H9 (cell line): ENCODE data around the gene DOC2B. TPM values are rescaled to one million over a fixed set of nuclear protein-coding genes. Genes with fewer than 3 reads are reported as not detected.

Experiments
- DNase-seq: peaks from one replicate; pipeline ENCODE4 v3.0.0-alpha.2; 2017
- H2AFZ ChIP-seq: one replicate; pipeline ENCODE4 v1.6.1; 2013; ENCODE audit warnings: mild to moderate bottlenecking, low read length, control low read depth, moderate library complexity
- H2AK5ac ChIP-seq: 2 replicates; pipeline ENCODE4 v1.6.1; 2013; ENCODE audit warnings: low read length, control low read depth, mixed read lengths; ENCODE audit not compliant: insufficient read length
- H2BK120ac ChIP-seq: one replicate; pipeline ENCODE4 v1.6.1; 2013; ENCODE audit warnings: low read depth, mild to moderate bottlenecking, low read length, control low read depth, inconsistent platforms; ENCODE audit not compliant: poor library complexity, severe bottlenecking
- H2BK12ac ChIP-seq: 2 replicates; pipeline ENCODE4 v1.6.1; 2013; ENCODE audit warnings: low read length, control low read depth, mixed read lengths, low read depth; ENCODE audit not compliant: insufficient read length
- H2BK15ac ChIP-seq: 2 replicates; pipeline ENCODE4 v1.6.1; 2013; ENCODE audit warnings: low read depth, low read length, control low read depth
- H2BK20ac ChIP-seq: one replicate; pipeline ENCODE4 v1.6.1; 2013; ENCODE audit warnings: low read depth, mild to moderate bottlenecking, low read length, control low read depth, inconsistent platforms; ENCODE audit not compliant: poor library complexity, severe bottlenecking
- H2BK5ac ChIP-seq: 2 replicates; pipeline ENCODE4 v1.6.1; 2013; ENCODE audit warnings: low read length, control low read depth, mixed read lengths; ENCODE audit not compliant: insufficient read length
- H3K14ac ChIP-seq: 2 replicates; pipeline ENCODE4 v1.6.1; 2013; ENCODE audit warnings: low read length, control low read depth; ENCODE audit not compliant: insufficient read depth
- H3K18ac ChIP-seq: 2 replicates; pipeline ENCODE4 v1.6.1; 2013; ENCODE audit warnings: low read depth, mild to moderate bottlenecking, mixed read lengths, low read length, control low read depth; ENCODE audit not compliant: insufficient read length
- H3K23ac ChIP-seq: 2 replicates; pipeline ENCODE4 v1.6.1; 2013; ENCODE audit warnings: low read length, control low read depth, mixed read lengths, low read depth; ENCODE audit not compliant: insufficient read length
- H3K23me2 ChIP-seq: 2 replicates; pipeline ENCODE4 v1.6.1; 2013; ENCODE audit warnings: low read depth, mild to moderate bottlenecking, mixed read lengths, low read length, control low read depth; ENCODE audit not compliant: insufficient read length, poor library complexity, severe bottlenecking
- H3K27ac ChIP-seq: 2 replicates; pipeline ENCODE4 v1.5.1; 2013; ENCODE audit warnings: low read length, control low read depth, mixed read lengths, low read depth; ENCODE audit not compliant: insufficient read length
- H3K27me3 ChIP-seq: 2 replicates; pipeline ENCODE4 v1.6.1; 2013; ENCODE audit warnings: low read length, control low read depth, inconsistent platforms; ENCODE audit not compliant: insufficient read depth
- H3K4ac ChIP-seq: 2 replicates; pipeline ENCODE4 v1.6.1; 2013; ENCODE audit warnings: low read depth, mild to moderate bottlenecking, control low read depth, inconsistent platforms, low read length, moderate library complexity
- H3K4me1 ChIP-seq: 2 replicates; pipeline ENCODE4 v1.6.1; 2013; ENCODE audit warnings: low read length, control low read depth, inconsistent platforms; ENCODE audit not compliant: insufficient read depth
- H3K4me2 ChIP-seq: 2 replicates; pipeline ENCODE4 v1.6.1; 2013; ENCODE audit warnings: low read length, control low read depth, mixed read lengths; ENCODE audit not compliant: insufficient read length, insufficient read depth
- H3K56ac ChIP-seq: 2 replicates; pipeline ENCODE4 v1.6.1; 2013; ENCODE audit warnings: low read depth, mild to moderate bottlenecking, mixed read lengths, low read length, control low read depth; ENCODE audit not compliant: insufficient read length
- H3K79me1 ChIP-seq: 2 replicates; pipeline ENCODE4 v1.6.1; 2013; ENCODE audit warnings: low read depth, mild to moderate bottlenecking, moderate library complexity, low read length, control low read depth, inconsistent platforms; ENCODE audit not compliant: insufficient read depth, poor library complexity, severe bottlenecking
- H3K79me2 ChIP-seq: 2 replicates; pipeline ENCODE4 v1.6.1; 2013; ENCODE audit warnings: low read length, control low read depth, inconsistent platforms; ENCODE audit not compliant: insufficient read depth
- H3K9ac ChIP-seq: 2 replicates; pipeline ENCODE4 v1.6.1; 2013; ENCODE audit warnings: low read length, control low read depth, mixed read lengths; ENCODE audit not compliant: insufficient read length; ENCODE audit errors: extremely low read depth
- H3K9me3 ChIP-seq: one replicate; pipeline ENCODE4 v1.6.1; 2013; ENCODE audit warnings: low read depth, low read length, inconsistent platforms; ENCODE audit not compliant: control insufficient read depth
- H3T11ph ChIP-seq: one replicate; pipeline ENCODE4 v1.6.1; 2013; ENCODE audit warnings: mild to moderate bottlenecking, low read length, control low read depth, inconsistent platforms
- H4K20me1 ChIP-seq: one replicate; pipeline ENCODE4 v1.6.1; 2013; ENCODE audit not compliant: control insufficient read depth, insufficient read length, insufficient read depth
- H4K5ac ChIP-seq: 2 replicates; pipeline ENCODE4 v1.6.1; 2013; ENCODE audit warnings: low read depth, mild to moderate bottlenecking, mixed read lengths, low read length, control low read depth; ENCODE audit not compliant: insufficient read length
- H4K8ac ChIP-seq: replicated peaks from 2 replicates; pipeline ENCODE4 v1.6.1; 2013; ENCODE audit warnings: low read length, control low read depth, mixed read lengths, low read depth; ENCODE audit not compliant: insufficient read length
- H4K91ac ChIP-seq: 2 replicates; pipeline ENCODE4 v1.6.1; 2013; ENCODE audit warnings: low read depth, mild to moderate bottlenecking, moderate library complexity, mixed read lengths, low read length, control low read depth; ENCODE audit not compliant: insufficient read length
- H3K27ac Mint-ChIP-seq, 3 experiments: 2 replicates in 2 of 3; 3 replicates in 1 of 3; pipeline ENCODE4 v1.8.0; 2020 to 2021; ENCODE audit warnings: mixed read lengths in 3 of 3, mild to moderate bottlenecking in 1 of 3, moderate library complexity in 1 of 3
- H3K27me3 Mint-ChIP-seq: 2 replicates; pipeline ENCODE4 v1.8.0; 2021; ENCODE audit warnings: low read depth, mild to moderate bottlenecking, moderate library complexity, mixed read lengths
- H3K36me3 Mint-ChIP-seq, 3 experiments: 2 replicates in 2 of 3; 3 replicates in 1 of 3; pipeline ENCODE4 v1.8.0; 2020 to 2021; ENCODE audit warnings: low read depth in 3 of 3, mixed read lengths in 3 of 3; ENCODE audit not compliant: insufficient read depth in 1 of 3
- H3K4me1 Mint-ChIP-seq, 2 experiments: 2 replicates each; pipeline ENCODE4 v1.8.0; 2020; ENCODE audit warnings: mixed read lengths in 2 of 2
- H3K4me3 Mint-ChIP-seq, 2 experiments: 2 replicates in 1 of 2; 3 replicates in 1 of 2; pipeline ENCODE4 v1.8.0; 2020 to 2021; ENCODE audit warnings: mild to moderate bottlenecking in 2 of 2, mixed read lengths in 2 of 2, moderate library complexity in 1 of 2
- H3K9me3 Mint-ChIP-seq, 2 experiments: 2 replicates in 1 of 2; 3 replicates in 1 of 2; pipeline ENCODE4 v1.8.0; 2020; ENCODE audit warnings: mild to moderate bottlenecking in 2 of 2, mixed read lengths in 2 of 2, moderate library complexity in 1 of 2
- WGBS: extraction: QIAGEN DNeasy Blood & Tissue Kit; methylation state at CpG from one replicate; pipeline ENCODE4 v1.1.7; 2013; ENCODE audit warnings: missing lambda C conversion rate, low lambda C conversion rate, mixed read lengths; ENCODE audit not compliant: insufficient read length; ENCODE audit errors: extremely low coverage; 5-methylcytosine and 5-hydroxymethylcytosine counted together
- total RNA-seq: library from RNA; stranded (reverse); gene quantifications from 2 replicates; pipeline ENCODE4 v1.2.1, GENCODE V29; 2021
- TF ChIP-seq, protein P1 (sequence below): fragments of 200-600 bp; sonication (generic); conservative IDR thresholded peaks from 3 replicates; pipeline ENCODE4 v1.8.0; 2021; ENCODE audit warnings: antibody characterized with exemption, mild to moderate bottlenecking

DOC2B gene
- total RNA-seq, 1 experiment from 2014 or later, result 2.1 TPM

DNA sequence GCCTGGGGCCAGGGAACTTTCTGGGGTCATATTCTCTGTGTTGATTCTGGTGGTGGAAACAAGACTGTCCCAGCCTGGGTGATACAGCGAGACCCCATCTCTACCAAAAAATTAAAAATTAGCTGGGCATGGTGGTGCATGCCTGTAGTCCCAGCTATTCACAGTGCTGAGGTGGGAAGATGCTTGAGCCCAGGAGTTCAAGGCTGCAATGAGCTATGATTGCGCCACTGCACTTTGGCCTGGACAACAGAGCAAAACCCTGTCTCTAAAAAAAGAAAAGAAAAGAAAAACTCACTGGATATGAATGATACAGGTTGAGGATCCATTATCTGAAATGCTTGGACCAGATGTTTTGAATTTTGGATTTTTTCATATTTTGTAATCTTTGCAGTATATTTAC lies 30.4 kb downstream of the DOC2B start:
- no CpG with 5 or more reads among the region's 2 CpGs for WGBS
- H2BK5ac ChIP-seq, result no peak overlapping the region
- no peak overlapping the region for H3K27ac ChIP-seq
- no peaks in the 10 kb centered on the region for H3K27me3 ChIP-seq
- H3K4me1 ChIP-seq, result no peaks in the 10 kb centered on the region
- no peak overlapping the region for H3K56ac ChIP-seq
- H3K4me2 ChIP-seq, result no peak overlapping the region
- H2BK15ac ChIP-seq, result no peak overlapping the region
- H2AFZ ChIP-seq, result no peak overlapping the region
- Mint-ChIP-seq H3K4me3 (no peak overlapping the region), H3K4me1 (no peaks in the 10 kb centered on the region), H3K27ac (no peak overlapping the region), H3K36me3 (no peaks in the 10 kb centered on the region), H3K27me3 (peaks cover 4% of the 10 kb centered on the region), H3K9me3 (no peaks in the 10 kb centered on the region)
- H3K9me3 ChIP-seq, result no peaks in the 10 kb centered on the region
- no peak overlapping the region for H3K4ac ChIP-seq
- H4K20me1 ChIP-seq, result no peaks in the 10 kb centered on the region
- no peak overlapping the region for H2BK12ac ChIP-seq
- no peak overlapping the region for H3T11ph ChIP-seq
- H2BK120ac ChIP-seq, result no peak overlapping the region
- no peak for DNase-seq
- H2AK5ac ChIP-seq, result no peak overlapping the region
- no peak overlapping the region for H3K23ac ChIP-seq
- H3K79me1 ChIP-seq, result no peaks in the 10 kb centered on the region
- H2BK20ac ChIP-seq, result no peak overlapping the region
- no peaks in the 10 kb centered on the region for H3K79me2 ChIP-seq
- no peak overlapping the region for H3K18ac ChIP-seq
- H3K14ac ChIP-seq, result no peak overlapping the region
- TF ChIP-seq, protein P1, sequence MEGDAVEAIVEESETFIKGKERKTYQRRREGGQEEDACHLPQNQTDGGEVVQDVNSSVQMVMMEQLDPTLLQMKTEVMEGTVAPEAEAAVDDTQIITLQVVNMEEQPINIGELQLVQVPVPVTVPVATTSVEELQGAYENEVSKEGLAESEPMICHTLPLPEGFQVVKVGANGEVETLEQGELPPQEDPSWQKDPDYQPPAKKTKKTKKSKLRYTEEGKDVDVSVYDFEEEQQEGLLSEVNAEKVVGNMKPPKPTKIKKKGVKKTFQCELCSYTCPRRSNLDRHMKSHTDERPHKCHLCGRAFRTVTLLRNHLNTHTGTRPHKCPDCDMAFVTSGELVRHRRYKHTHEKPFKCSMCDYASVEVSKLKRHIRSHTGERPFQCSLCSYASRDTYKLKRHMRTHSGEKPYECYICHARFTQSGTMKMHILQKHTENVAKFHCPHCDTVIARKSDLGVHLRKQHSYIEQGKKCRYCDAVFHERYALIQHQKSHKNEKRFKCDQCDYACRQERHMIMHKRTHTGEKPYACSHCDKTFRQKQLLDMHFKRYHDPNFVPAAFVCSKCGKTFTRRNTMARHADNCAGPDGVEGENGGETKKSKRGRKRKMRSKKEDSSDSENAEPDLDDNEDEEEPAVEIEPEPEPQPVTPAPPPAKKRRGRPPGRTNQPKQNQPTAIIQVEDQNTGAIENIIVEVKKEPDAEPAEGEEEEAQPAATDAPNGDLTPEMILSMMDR, result no peak
- no peaks in the 10 kb centered on the region for H3K23me2 ChIP-seq
- H3K9ac ChIP-seq, result no peak overlapping the region
- H4K91ac ChIP-seq, result no peak overlapping the region
- no peak overlapping the region for H4K8ac ChIP-seq
- H4K5ac ChIP-seq, result no peak overlapping the region
